H1 (cell line): ENCODE data around the gene STAT4. TPM values are rescaled to one million over a fixed set of nuclear protein-coding genes. Genes with fewer than 3 reads are reported as not detected.

Experiments used
- BACH1 ChIP-seq: IDR thresholded peaks from 2 replicates; pipeline ENCODE4 v1.6.1; 2012; ENCODE audit warnings: low read length, improper control_type of control experiment
- BCL11A ChIP-seq, 2 experiments: IDR thresholded peaks; one replicate each; pipeline ENCODE4 v1.6.1; 2011; ENCODE audit warnings: low read depth in 2 of 2, low read length in 2 of 2, mild to moderate bottlenecking in 2 of 2
- CEBPB ChIP-seq: IDR thresholded peaks from 2 replicates; pipeline ENCODE4 v1.6.1; 2012; ENCODE audit warnings: low read depth, low read length
- CHD1 ChIP-seq: IDR thresholded peaks from 2 replicates; pipeline ENCODE4 v1.6.1; 2012; ENCODE audit warnings: low read depth, low read length, improper control_type of control experiment
- EGR1 ChIP-seq: IDR thresholded peaks from 2 replicates; pipeline ENCODE4 v1.6.1; 2011; ENCODE audit warnings: low read depth, low read length, borderline replicate concordance
- FOSL1 ChIP-seq: IDR thresholded peaks from 2 replicates; pipeline ENCODE4 v1.6.1; 2011; ENCODE audit warnings: mild to moderate bottlenecking, low read depth, low read length, moderate library complexity; ENCODE audit not compliant: insufficient read depth
- GABPA ChIP-seq: IDR thresholded peaks from 2 replicates; pipeline ENCODE4 v1.6.1; 2011; ENCODE audit warnings: mild to moderate bottlenecking, low read length, moderate library complexity, borderline replicate concordance; ENCODE audit not compliant: insufficient read depth
- GTF2F1 ChIP-seq: IDR thresholded peaks from 2 replicates; pipeline ENCODE4 v1.6.1; 2012; ENCODE audit warnings: low read depth, low read length, improper control_type of control experiment, borderline replicate concordance
- JUN ChIP-seq: IDR thresholded peaks from 2 replicates; pipeline ENCODE4 v1.6.1; 2011; ENCODE audit warnings: low read depth, mild to moderate bottlenecking, improper control_type of control experiment, low read length
- KDM4A ChIP-seq: IDR thresholded peaks from one replicate; pipeline ENCODE4 v1.7.1; 2012; ENCODE audit warnings: low read depth, mild to moderate bottlenecking, moderate library complexity, low read length, inconsistent platforms; ENCODE audit not compliant: severe bottlenecking
- KDM5A ChIP-seq: fragments of 200-600 bp; IDR thresholded peaks from 2 replicates; pipeline ENCODE4 v1.7.1; 2012; ENCODE audit warnings: mild to moderate bottlenecking, low read length, inconsistent platforms, mixed read lengths
- MAFK ChIP-seq: IDR thresholded peaks from 2 replicates; pipeline ENCODE4 v1.6.1; 2012; ENCODE audit warnings: low read depth, mild to moderate bottlenecking, improper control_type of control experiment, low read length
- NANOG ChIP-seq: IDR thresholded peaks from 2 replicates; pipeline ENCODE4 v1.6.1; 2011; ENCODE audit warnings: low read length, low read depth, mild to moderate bottlenecking, inconsistent platforms; ENCODE audit not compliant: insufficient read depth, poor library complexity, severe bottlenecking
- PHF8 ChIP-seq: fragments of 200-600 bp; sonication (generic); conservative IDR thresholded peaks from 2 replicates; pipeline ENCODE4 v1.7.1; 2012; ENCODE audit warnings: low read depth, mild to moderate bottlenecking, inconsistent platforms, low read length, moderate library complexity
- RAD21 ChIP-seq, 2 experiments: IDR thresholded peaks in 1 of 2; conservative IDR thresholded peaks in 1 of 2; 2 replicates each; pipeline ENCODE4 v1.6.1; 2011; ENCODE audit warnings: low read depth in 2 of 2, low read length in 2 of 2, improper control_type of control experiment in 1 of 2, inconsistent platforms in 1 of 2, mild to moderate bottlenecking in 1 of 2, moderate library complexity in 1 of 2
- RBBP5 ChIP-seq: IDR thresholded peaks from 2 replicates; pipeline ENCODE4 v1.7.1; 2012; ENCODE audit warnings: low read depth, mild to moderate bottlenecking, inconsistent platforms, low read length, moderate library complexity, borderline replicate concordance
- RFX5 ChIP-seq: IDR thresholded peaks from 2 replicates; pipeline ENCODE4 v1.6.1; 2011; ENCODE audit warnings: low read depth, low read length, improper control_type of control experiment, borderline replicate concordance
- SAP30 ChIP-seq: fragments of 300-600 bp; sonication (generic); IDR thresholded peaks from 2 replicates; pipeline ENCODE4 v1.7.1; 2012; ENCODE audit warnings: low read length, moderate library complexity, mild to moderate bottlenecking, inconsistent platforms; ENCODE audit not compliant: insufficient read depth, insufficient replicate concordance
- SIN3A ChIP-seq, 2 experiments: IDR thresholded peaks in 1 of 2; conservative IDR thresholded peaks in 1 of 2; 2 replicates each; pipeline ENCODE4 v1.6.1; 2011 to 2012; ENCODE audit warnings: low read length in 2 of 2, improper control_type of control experiment in 1 of 2, low read depth in 1 of 2, mild to moderate bottlenecking in 1 of 2
- SP2 ChIP-seq: IDR thresholded peaks from 2 replicates; pipeline ENCODE4 v1.6.1; 2012; ENCODE audit warnings: mild to moderate bottlenecking, low read length, inconsistent platforms
- SRF ChIP-seq: IDR thresholded peaks from 2 replicates; pipeline ENCODE4 v1.6.1; 2011; ENCODE audit warnings: mild to moderate bottlenecking, low read depth, low read length, moderate library complexity
- TAF7 ChIP-seq: optimal IDR thresholded peaks from 2 replicates; pipeline ENCODE3; 2011; ENCODE audit warnings: low read depth, mild to moderate bottlenecking, inconsistent platforms, low read length, moderate library complexity, borderline replicate concordance
- TBP ChIP-seq: IDR thresholded peaks from 2 replicates; pipeline ENCODE4 v1.6.1; 2011; ENCODE audit warnings: low read depth, low read length, improper control_type of control experiment
- TCF12 ChIP-seq: IDR thresholded peaks from 2 replicates; pipeline ENCODE4 v1.6.1; 2011; ENCODE audit warnings: low read depth, mild to moderate bottlenecking, low read length
- YY1 ChIP-seq: IDR thresholded peaks from 2 replicates; pipeline ENCODE4 v1.6.1; 2011; ENCODE audit warnings: low read depth, mild to moderate bottlenecking, low read length
- ZNF274 ChIP-seq: IDR thresholded peaks from 2 replicates; pipeline ENCODE4 v1.7.0; 2012; ENCODE audit warnings: low read length, borderline replicate concordance; ENCODE audit errors: extremely low read depth
- polyA plus RNA-seq, 7 experiments: library from polyadenylated mRNA; depleted of rRNA in 3 of 7; stranded (reverse) in 5 of 7; unstranded in 2 of 7; fragments of >200 nt in 5 of 7; fragments of 200-250 nt in 2 of 7; gene quantifications; 1 replicate in 5 of 7; 2 replicates in 1 of 7; 4 replicates in 1 of 7; pipeline versions ENCODE4 v1.2.1 to v1.2.3, GENCODE V29; 2011 to 2013; ENCODE audit warnings: missing spikeins in 2 of 7, mixed read lengths in 2 of 7
- total RNA-seq: library from RNA; stranded (reverse); fragmentation: NEBNext Ultra II Directional; extraction: Animal tissue kit (Norgen Biotek cat#: 25700); gene quantifications from 2 replicates; pipeline ENCODE4 v1.2.1, GENCODE V29; 2021

STAT4 gene
- total and polyA plus RNA-seq, 2 of the 8 experiments (the other 6 are each of a cell fraction or from before 2014, with no cell fraction given), result 0.36 to 0.63 TPM

DNA sequence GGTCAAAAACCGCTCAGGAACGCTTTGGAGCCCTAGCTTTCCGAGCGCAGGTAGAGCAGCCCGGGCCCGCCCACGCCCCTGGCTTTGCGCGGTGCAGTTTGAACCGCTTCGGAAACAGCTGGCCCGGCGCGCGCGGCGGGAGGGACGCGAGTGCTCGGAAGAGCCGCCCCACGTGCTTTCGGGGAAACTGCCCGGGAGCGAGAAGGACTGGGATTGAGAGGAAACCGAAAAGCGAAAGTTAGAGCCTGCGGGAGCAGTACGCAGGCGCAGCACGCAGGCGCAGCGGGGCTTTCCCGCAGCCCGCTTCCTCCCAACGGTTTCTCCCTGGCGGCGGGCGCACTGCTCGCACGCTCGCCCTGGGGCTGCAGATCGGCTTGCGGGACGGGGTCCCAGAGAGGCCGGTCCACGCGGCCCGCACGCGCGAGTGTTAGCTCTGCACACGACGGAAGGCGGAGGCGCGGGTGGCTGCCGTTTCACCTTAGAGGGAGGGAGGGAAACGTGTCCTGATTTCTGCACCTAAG is 130.5 kb downstream of the STAT4 start (continued):
- TF ChIP-seq RAD21 (IDR thresholded peaks at IDR 0.05 in 1 of 2, conservative IDR thresholded peaks at IDR 0.05 in 1 of 2; ENCODE audit: low read depth in 2 of 2, low read length in 2 of 2) (no peak; a peak in 1 of 4 replicates), YY1 (no peak), TAF7 (no peak), TBP (peak; percentile 83), CEBPB (no peak), RFX5 (no peak), SP2 (no peak), SRF (no peak), PHF8 (peak; percentile 83), BCL11A (IDR thresholded peaks at IDR 0.05; ENCODE audit: low read depth in 2 of 2, low read length in 2 of 2) (no peak), CHD1 (no peak), TCF12 (peak; percentile 98), NANOG (peak; percentile 45), SAP30 (no peak), ZNF274 (no peak), FOSL1 (no peak), EGR1 (peak; percentile 99), MAFK (no peak), KDM5A (no peak), GABPA (no peak), SIN3A (conservative IDR thresholded peaks at IDR 0.05 in 1 of 2, IDR thresholded peaks at IDR 0.05 in 1 of 2; ENCODE audit: low read depth in 1 of 2, low read length in 2 of 2) (peak; percentile 97 to 99), RBBP5 (peak; percentile 84), KDM4A (peak; percentile 76), BACH1 (peak; percentile 74), GTF2F1 (peak; percentile 41; the same call in 1 of the 2 replicates), JUN (no peak)
